ENCODE data around the gene GOLGA6B. TPM values are rescaled to one million over a fixed set of nuclear protein-coding genes. Genes with fewer than 3 reads are reported as not detected.
A peak's percentile ranks its signal among the peaks of the same experiment; 100 is the strongest.
"Not testable (repeated sequence)": the region's sequence is repeated elsewhere in the genome, so short reads cannot be mapped to it uniquely, and the experiment has no call there.

Gene GOLGA6B
- total RNA-seq, 1 experiment from 2014 or later = 0.10 TPM

- H2AFZ ChIP-seq (ENCODE audit: low read depth, low read length, poor library complexity, severe bottlenecking); H3K27me3 ChIP-seq (ENCODE audit: insufficient read depth, low read length); H4K20me1 ChIP-seq (ENCODE audit: insufficient read depth); H3K9me3 ChIP-seq (ENCODE audit: control insufficient read depth in 1 of 2, insufficient read depth in 1 of 2, low read depth in 1 of 2, low read length in 2 of 2); DNase-seq (ENCODE audit: low read depth, low spot score); H3K4me1 ChIP-seq (ENCODE audit: control insufficient read depth in 1 of 2, insufficient read depth in 2 of 2, low read length in 2 of 2); H3K9me2 ChIP-seq (ENCODE audit: insufficient read depth); intact Hi-C loops (cut with micrococcal nuclease); RAD21 ChIA-PET (ENCODE audit: low non-redundant PET in 1 of 2, low total read pairs in 2 of 2, uncharacterized antibody in 2 of 2, unreplicated experiment in 2 of 2); H3K9ac ChIP-seq (ENCODE audit: low read length); H3K27ac ChIP-seq (ENCODE audit: low read depth, low read length); BruUV-seq (replicated peaks); POLR2A ChIA-PET; H3K4me3 ChIP-seq (replicated peaks in 1 of 2; ENCODE audit: low read depth in 1 of 2, low read length in 2 of 2); H3K79me2 ChIP-seq (ENCODE audit: insufficient read depth, low read length); H3K36me3 ChIP-seq (ENCODE audit: control insufficient read depth in 1 of 2, insufficient read depth in 2 of 2, low read length in 2 of 2); H3K4me2 ChIP-seq (ENCODE audit: low read length): not testable (repeated sequence)
- ATAC-seq = peak; percentile 97
- CTCF ChIA-PET = interaction anchor here (1.4 kb wide), 1 partner anchor 28 kb away, joined by 3 read pairs; no protein-coding TSS in a partner anchor
- peak in 2 of 3 experiments; percentile 45 to 50; a peak in 4 of 6 replicates for TF ChIP-seq CTCF (IDR thresholded peaks at IDR 0.05 in 2 of 3, conservative IDR thresholded peaks at IDR 0.05 in 1 of 3; ENCODE audit: borderline replicate concordance in 1 of 3, insufficient read depth in 1 of 3, low read depth in 2 of 3, low read length in 2 of 3)
Observed at GRCh38 chr15:72628249-72629067, 26.0 kb upstream of the GOLGA6B start.

- BruUV-seq (replicated peaks); H3K4me3 ChIP-seq (replicated peaks in 1 of 2; ENCODE audit: low read depth in 1 of 2, low read length in 2 of 2); H3K79me2 ChIP-seq (ENCODE audit: insufficient read depth, low read length); ATAC-seq; H3K27me3 ChIP-seq (ENCODE audit: insufficient read depth, low read length); H2AFZ ChIP-seq (ENCODE audit: low read depth, low read length, poor library complexity, severe bottlenecking); CTCF ChIA-PET; H4K20me1 ChIP-seq (ENCODE audit: insufficient read depth); POLR2A ChIA-PET; H3K9me3 ChIP-seq (ENCODE audit: control insufficient read depth in 1 of 2, insufficient read depth in 1 of 2, low read depth in 1 of 2, low read length in 2 of 2); H3K4me2 ChIP-seq (ENCODE audit: low read length); H3K4me1 ChIP-seq (ENCODE audit: control insufficient read depth in 1 of 2, insufficient read depth in 2 of 2, low read length in 2 of 2); H3K9me2 ChIP-seq (ENCODE audit: insufficient read depth); RAD21 ChIA-PET (ENCODE audit: low non-redundant PET in 1 of 2, low total read pairs in 2 of 2, uncharacterized antibody in 2 of 2, unreplicated experiment in 2 of 2); H3K27ac ChIP-seq (ENCODE audit: low read depth, low read length); H3K9ac ChIP-seq (ENCODE audit: low read length); intact Hi-C loops (cut with micrococcal nuclease); DNase-seq (ENCODE audit: low read depth, low spot score); H3K36me3 ChIP-seq (ENCODE audit: control insufficient read depth in 1 of 2, insufficient read depth in 2 of 2, low read length in 2 of 2): not testable (repeated sequence)
Observed at GRCh38 chr15:72629068-72629570, 25.4 kb upstream of the GOLGA6B start.
